Daoy (cell line): ENCODE results near the gene COG3. TPM values are rescaled to one million over a fixed set of nuclear protein-coding genes. Genes with fewer than 3 reads are reported as not detected.
A peak's percentile ranks its signal among the peaks of the same experiment; 100 is the strongest.

Experiments
- DNase-seq: peaks from one replicate; pipeline ENCODE4 v3.0.0-alpha.2; 2015; ENCODE audit warnings: low read depth
- total RNA-seq: library from RNA; depleted of rRNA; stranded (reverse); fragments of >200 nt; shearing (Covaris generic); gene quantifications from 2 replicates; pipeline ENCODE4 v1.2.3, GENCODE V29; 2014

COG3 gene
- total RNA-seq, 1 experiment from 2014 or later, result 19.1 TPM

GRCh38 chr13:45446181-45446580, 18.6 kb upstream of the COG3 start:
- DNase-seq, result peak; percentile 20

- no peak for DNase-seq
Observed at GRCh38 chr13:45447050-45447661, 17.6 kb upstream of the COG3 start.

- DNase-seq, result no peak
Observed at GRCh38 chr13:45448965-45449559, 15.7 kb upstream of the COG3 start.

- no peak for DNase-seq
Observed at GRCh38 chr13:45451282-45451681, 13.5 kb upstream of the COG3 start.

- DNase-seq, result no peak
Observed at GRCh38 chr13:45454204-45454603, 10.5 kb upstream of the COG3 start.

GRCh38 chr13:45456196-45456972, 8.4 kb upstream of the COG3 start:
- DNase-seq, result peak; percentile 7

GRCh38 chr13:45464141-45464686, 525 bp upstream of the COG3 start:
- no peak for DNase-seq

- no peak for DNase-seq
Observed at GRCh38 chr13:45466359-45466758, 1.6 kb downstream of the COG3 start.

GRCh38 chr13:45468635-45469034, 3.9 kb downstream of the COG3 start:
- DNase-seq, result no peak

GRCh38 chr13:45472171-45472705, 7.5 kb downstream of the COG3 start:
- DNase-seq, result no peak

GRCh38 chr13:45473627-45474026, 8.9 kb downstream of the COG3 start:
- no peak for DNase-seq

- DNase-seq, result no peak
Observed at GRCh38 chr13:45474584-45475454, 10.1 kb downstream of the COG3 start.

GRCh38 chr13:45479661-45480060, 14.9 kb downstream of the COG3 start:
- DNase-seq, result no peak

GRCh38 chr13:45481688-45482087, 16.9 kb downstream of the COG3 start:
- no peak for DNase-seq

GRCh38 chr13:45482571-45483173, 17.9 kb downstream of the COG3 start:
- DNase-seq, result no peak

GRCh38 chr13:45487604-45488003, 22.9 kb downstream of the COG3 start:
- DNase-seq, result no peak

- no peak for DNase-seq
Observed at GRCh38 chr13:45490068-45490467, 25.3 kb downstream of the COG3 start.

GRCh38 chr13:45492538-45492937, 27.8 kb downstream of the COG3 start:
- DNase-seq, result no peak

- no peak for DNase-seq
Observed at GRCh38 chr13:45496942-45497341, 32.2 kb downstream of the COG3 start.

GRCh38 chr13:45500492-45501174, 35.9 kb downstream of the COG3 start:
- DNase-seq, result peak; percentile 78

GRCh38 chr13:45501175-45501526, 36.4 kb downstream of the COG3 start:
- DNase-seq, result no peak
